GM19397 (cell line): ENCODE data around the gene NT5DC3.
"Not testable (repeated sequence)": the region's sequence is repeated elsewhere in the genome, so short reads cannot be mapped to it uniquely, and the experiment has no call there.

Source experiments
- ATAC-seq: cut with Tn5 transposase; IDR thresholded peaks from one replicate; pipeline ENCODE4 v1.9.1; 2021; ENCODE audit warnings: mild to moderate bottlenecking, moderate library complexity; ENCODE audit not compliant: unreplicated experiment

The NT5DC3 gene

GRCh38 chr12:103810111-103810510, 30.9 kb downstream of the NT5DC3 start:
- no peak for ATAC-seq

- ATAC-seq = not testable (repeated sequence)
These were observed 31.4 kb downstream of the NT5DC3 start for GRCh38 chr12:103809639-103810038.

GRCh38 chr12:103809154-103809553, 31.9 kb downstream of the NT5DC3 start:
- no peak for ATAC-seq

- ATAC-seq = no peak
These were observed 32.7 kb downstream of the NT5DC3 start for GRCh38 chr12:103808239-103808880.

GRCh38 chr12:103807561-103808238, 33.3 kb downstream of the NT5DC3 start:
- no peak for ATAC-seq

- ATAC-seq = no peak
These were observed 34.2 kb downstream of the NT5DC3 start for GRCh38 chr12:103806803-103807202.

GRCh38 chr12:103805655-103806360, 35.2 kb downstream of the NT5DC3 start:
- no peak for ATAC-seq

GRCh38 chr12:103803847-103804246, 37.2 kb downstream of the NT5DC3 start:
- ATAC-seq = no peak

- no peak for ATAC-seq
These were observed 38.5 kb downstream of the NT5DC3 start for GRCh38 chr12:103802586-103802886.

- ATAC-seq = no peak
These were observed 39.1 kb downstream of the NT5DC3 start for GRCh38 chr12:103801709-103802585.

GRCh38 chr12:103799857-103800771, 40.9 kb downstream of the NT5DC3 start:
- ATAC-seq = no peak

- no peak for ATAC-seq
These were observed 41.6 kb downstream of the NT5DC3 start for GRCh38 chr12:103799504-103799856.

GRCh38 chr12:103798586-103798985, 42.4 kb downstream of the NT5DC3 start:
- ATAC-seq = no peak

- no peak for ATAC-seq
These were observed 46.5 kb downstream of the NT5DC3 start for GRCh38 chr12:103794309-103795213.

- no peak for ATAC-seq
These were observed 47.5 kb downstream of the NT5DC3 start for GRCh38 chr12:103793512-103794045.

GRCh38 chr12:103793046-103793445, 48.0 kb downstream of the NT5DC3 start:
- no peak for ATAC-seq

- no peak for ATAC-seq
These were observed 49.6 kb downstream of the NT5DC3 start for GRCh38 chr12:103791350-103791920.

- no peak for ATAC-seq
These were observed 54.8 kb downstream of the NT5DC3 start for GRCh38 chr12:103786201-103786600.
